Mesendoderm (in vitro differentiated cells): Measurements from ENCODE around the gene GPRIN1.

ENCODE experiments used
- DNase-seq: peaks from one replicate; pipeline ENCODE4 v3.0.0; 2013
- H2AK5ac ChIP-seq: 2 replicates; pipeline ENCODE4 v1.6.1; 2013; ENCODE audit warnings: low read length, inconsistent platforms
- H2BK120ac ChIP-seq: 2 replicates; pipeline ENCODE4 v1.6.1; 2013; ENCODE audit warnings: low read depth, mild to moderate bottlenecking, low read length, moderate library complexity, mixed read lengths
- H2BK15ac ChIP-seq: replicated peaks from 2 replicates; pipeline ENCODE4 v1.6.1; 2013; ENCODE audit warnings: low read depth, mild to moderate bottlenecking, moderate library complexity
- H2BK5ac ChIP-seq: 2 replicates; pipeline ENCODE4 v1.6.1; 2013; ENCODE audit warnings: low read length, inconsistent platforms
- H3K18ac ChIP-seq: 2 replicates; pipeline ENCODE4 v1.6.1; 2013; ENCODE audit warnings: mild to moderate bottlenecking, low read length, mixed read lengths
- H3K23ac ChIP-seq: one replicate; pipeline ENCODE4 v1.6.1; 2013; ENCODE audit warnings: low read length
- H3K27ac ChIP-seq: 2 replicates; pipeline ENCODE4 v1.5.1; 2013; ENCODE audit warnings: low read depth, mild to moderate bottlenecking, inconsistent platforms, low read length, moderate library complexity
- H3K27me3 ChIP-seq: 2 replicates; pipeline ENCODE4 v1.6.1; 2013; ENCODE audit warnings: low read length, control low read depth, mild to moderate bottlenecking, inconsistent platforms; ENCODE audit not compliant: insufficient read depth, poor library complexity
- H3K36me3 ChIP-seq: 2 replicates; pipeline ENCODE4 v1.6.1; 2013; ENCODE audit warnings: low read length, inconsistent platforms; ENCODE audit not compliant: control insufficient read depth, insufficient read depth
- H3K4ac ChIP-seq: one replicate; pipeline ENCODE4 v1.6.1; 2013; ENCODE audit warnings: low read depth, mild to moderate bottlenecking, low read length, moderate library complexity
- H3K4me1 ChIP-seq: 2 replicates; pipeline ENCODE4 v1.6.1; 2013; ENCODE audit warnings: low read depth, low read length, inconsistent platforms; ENCODE audit not compliant: control insufficient read depth
- H3K4me2 ChIP-seq: 2 replicates; pipeline ENCODE4 v1.6.1; 2013; ENCODE audit warnings: low read length
- H3K4me3 ChIP-seq: 2 replicates; pipeline ENCODE4 v1.5.1; 2013; ENCODE audit warnings: mild to moderate bottlenecking, low read length
- H3K56ac ChIP-seq: one replicate; pipeline ENCODE4 v1.6.1; 2013; ENCODE audit warnings: low read length
- H3K79me1 ChIP-seq: 2 replicates; pipeline ENCODE4 v1.6.1; 2013; ENCODE audit warnings: low read length, inconsistent platforms
- H3K79me2 ChIP-seq: 2 replicates; pipeline ENCODE4 v1.6.1; 2013; ENCODE audit warnings: mild to moderate bottlenecking, low read length; ENCODE audit not compliant: control insufficient read depth, insufficient read depth
- H3K9ac ChIP-seq: 2 replicates; pipeline ENCODE4 v1.6.1; 2013; ENCODE audit warnings: low read length, inconsistent platforms
- H4K5ac ChIP-seq: one replicate; pipeline ENCODE4 v1.6.1; 2013; ENCODE audit warnings: low read length
- H4K8ac ChIP-seq: one replicate; pipeline ENCODE4 v1.6.1; 2013; ENCODE audit warnings: low read depth, mild to moderate bottlenecking, control low read depth, low read length, moderate library complexity
- WGBS: extraction: QIAGEN DNeasy Blood & Tissue Kit; methylation state at CpG from one replicate; pipeline ENCODE4 v1.1.7; 2013; ENCODE audit warnings: low lambda C conversion rate, missing lambda C conversion rate; ENCODE audit not compliant: insufficient coverage; ENCODE audit errors: extremely low coverage; 5-methylcytosine and 5-hydroxymethylcytosine counted together

Gene GPRIN1

DNA sequence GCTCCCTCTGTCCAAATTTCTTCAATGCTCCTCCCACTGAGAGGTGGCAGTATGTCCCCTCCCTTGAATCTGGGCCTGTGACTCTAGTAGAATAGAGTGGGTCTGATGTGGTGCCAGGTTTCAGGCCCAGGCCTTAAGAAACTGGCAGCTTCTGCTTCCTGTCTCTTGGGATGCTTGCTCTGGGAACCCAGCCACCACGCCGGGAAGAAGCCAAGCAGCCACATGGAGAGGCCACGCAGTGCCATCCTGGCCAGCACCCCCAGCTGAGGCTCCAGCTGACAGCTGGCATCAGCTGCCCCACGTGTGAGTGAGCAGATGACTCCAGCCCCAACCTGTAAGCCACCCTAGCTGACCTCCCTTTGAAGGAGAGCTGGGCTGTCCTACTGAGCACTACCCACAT lies 30.0 kb upstream of the GPRIN1 start:
- H3K79me1 ChIP-seq = no peaks in the 10 kb centered on the region
- no CpG with 5 or more reads among the region's 4 CpGs for WGBS
- no peak overlapping the region for H2BK15ac ChIP-seq
- no peaks in the 10 kb centered on the region for H3K79me2 ChIP-seq
- H3K4ac ChIP-seq = no peak overlapping the region
- H3K36me3 ChIP-seq = no peaks in the 10 kb centered on the region
- H2BK120ac ChIP-seq = no peak overlapping the region
- H4K5ac ChIP-seq = no peak overlapping the region
- H3K4me3 ChIP-seq = no peak overlapping the region
- H3K56ac ChIP-seq = no peak overlapping the region
- H3K4me1 ChIP-seq = peaks cover 2% of the 10 kb centered on the region
- no peak overlapping the region for H4K8ac ChIP-seq
- H3K27ac ChIP-seq = no peak overlapping the region
- H2BK5ac ChIP-seq = no peak overlapping the region
- H3K27me3 ChIP-seq = no peaks in the 10 kb centered on the region
- no peak overlapping the region for H3K18ac ChIP-seq
- no peak overlapping the region for H3K4me2 ChIP-seq
- no peak overlapping the region for H3K9ac ChIP-seq
- no peak for DNase-seq
- no peak overlapping the region for H2AK5ac ChIP-seq
- no peak overlapping the region for H3K23ac ChIP-seq

- no peak overlapping the region for H2BK15ac ChIP-seq
- H3K23ac ChIP-seq = no peak overlapping the region
- H3K18ac ChIP-seq = no peak overlapping the region
- H3K4ac ChIP-seq = no peak overlapping the region
- no peaks in the 10 kb centered on the region for H3K27me3 ChIP-seq
- H2BK5ac ChIP-seq = no peak overlapping the region
- no peak overlapping the region for H3K9ac ChIP-seq
- H3K27ac ChIP-seq = no peak overlapping the region
- WGBS = no CpG with 5 or more reads among the region's 4 CpGs
- H3K56ac ChIP-seq = no peak overlapping the region
- H2BK120ac ChIP-seq = no peak overlapping the region
- H3K4me1 ChIP-seq = peaks cover 2% of the 10 kb centered on the region
- H4K8ac ChIP-seq = no peak overlapping the region
- no peak overlapping the region for H2AK5ac ChIP-seq
- H3K79me1 ChIP-seq = no peaks in the 10 kb centered on the region
- no peak overlapping the region for H3K4me2 ChIP-seq
- H3K4me3 ChIP-seq = no peak overlapping the region
- no peak overlapping the region for H4K5ac ChIP-seq
- no peaks in the 10 kb centered on the region for H3K79me2 ChIP-seq
- DNase-seq = no peak
- H3K36me3 ChIP-seq = no peaks in the 10 kb centered on the region
Observed at GRCh38 chr5:176639208-176639607, 29.3 kb upstream of the GPRIN1 start.

DNA sequence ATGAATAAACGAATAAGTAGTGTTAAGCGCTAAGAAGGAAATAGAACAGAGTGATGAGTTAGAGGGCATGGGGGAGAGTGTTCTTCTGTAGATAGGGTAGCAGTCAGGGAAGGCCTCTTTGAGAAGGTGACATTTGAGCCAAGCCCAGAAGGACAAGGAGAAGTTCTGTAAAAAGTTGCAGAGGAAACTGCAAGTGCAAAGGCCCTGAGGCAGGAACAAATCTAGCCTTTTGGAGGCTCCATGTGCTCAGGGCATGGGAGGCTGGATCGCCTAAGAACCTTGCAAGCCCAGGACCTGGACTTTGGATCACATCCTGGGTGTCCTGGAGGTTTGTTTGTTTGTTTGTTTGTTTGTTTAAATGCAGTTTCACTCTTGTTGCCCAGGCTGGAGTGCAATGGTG lies 28.5 kb upstream of the GPRIN1 start:
- Histone ChIP-seq H3K27ac (no peak overlapping the region), H3K79me1 (no peaks in the 10 kb centered on the region), H3K27me3 (no peaks in the 10 kb centered on the region), H3K4me3 (no peak overlapping the region), H3K4ac (no peak overlapping the region), H3K18ac (no peak overlapping the region), H3K56ac (no peak overlapping the region), H2BK120ac (no peak overlapping the region), H3K9ac (no peak overlapping the region), H3K23ac (no peak overlapping the region), H2BK15ac (no peak overlapping the region), H3K4me1 (peaks cover 5% of the 10 kb centered on the region), H2BK5ac (no peak overlapping the region), H3K79me2 (no peaks in the 10 kb centered on the region), H3K36me3 (no peaks in the 10 kb centered on the region), H4K8ac (no peak overlapping the region), H3K4me2 (no peak overlapping the region), H2AK5ac (no peak overlapping the region), H4K5ac (no peak overlapping the region)
- 100% methylated on average over 2 of the region's 3 CpGs for WGBS
- no peak for DNase-seq

DNA sequence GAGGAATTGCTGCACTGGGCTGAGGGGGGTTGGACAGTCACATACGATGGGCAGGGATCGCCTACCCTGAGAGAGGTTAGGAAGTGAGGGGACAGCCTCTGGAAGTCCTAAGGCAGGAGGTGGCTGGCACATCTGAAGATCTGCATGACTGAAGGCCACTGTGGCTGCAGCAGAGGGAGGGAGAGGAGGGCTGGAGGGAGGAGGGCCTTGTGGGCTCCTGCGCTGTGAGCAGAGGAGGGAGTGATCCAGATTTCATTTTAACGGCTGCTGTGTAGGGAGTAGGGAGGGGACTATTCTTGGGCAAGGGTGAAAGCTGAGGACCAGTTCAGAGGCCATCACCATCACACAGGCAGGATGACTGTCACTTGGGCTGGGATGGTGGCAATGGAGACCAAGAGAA lies 27.6 kb upstream of the GPRIN1 start:
- no peaks in the 10 kb centered on the region for H3K36me3 ChIP-seq
- H3K79me1 ChIP-seq = no peaks in the 10 kb centered on the region
- no peak overlapping the region for H3K4me3 ChIP-seq
- H3K56ac ChIP-seq = no peak overlapping the region
- no peaks in the 10 kb centered on the region for H3K79me2 ChIP-seq
- no peak overlapping the region for H4K5ac ChIP-seq
- no peak overlapping the region for H3K9ac ChIP-seq
- H3K27me3 ChIP-seq = no peaks in the 10 kb centered on the region
- H3K4me1 ChIP-seq = peaks cover 5% of the 10 kb centered on the region
- no peak overlapping the region for H3K27ac ChIP-seq
- H3K23ac ChIP-seq = no peak overlapping the region
- no peak overlapping the region for H4K8ac ChIP-seq
- H2BK5ac ChIP-seq = no peak overlapping the region
- no peak overlapping the region for H3K18ac ChIP-seq
- no peak for DNase-seq
- no peak overlapping the region for H2AK5ac ChIP-seq
- no peak overlapping the region for H3K4ac ChIP-seq
- no peak overlapping the region for H2BK15ac ChIP-seq
- H2BK120ac ChIP-seq = no peak overlapping the region
- no CpG with 5 or more reads among the region's 4 CpGs for WGBS
- H3K4me2 ChIP-seq = no peak overlapping the region

- H4K8ac ChIP-seq = no peak overlapping the region
- H3K36me3 ChIP-seq = no peaks in the 10 kb centered on the region
- no peak for DNase-seq
- H3K18ac ChIP-seq = no peak overlapping the region
- no peak overlapping the region for H2AK5ac ChIP-seq
- no peak overlapping the region for H3K23ac ChIP-seq
- H3K4me2 ChIP-seq = no peak overlapping the region
- no peak overlapping the region for H3K27ac ChIP-seq
- no peaks in the 10 kb centered on the region for H3K79me1 ChIP-seq
- H2BK120ac ChIP-seq = no peak overlapping the region
- H3K4me1 ChIP-seq = peaks cover 3% of the 10 kb centered on the region
- H3K79me2 ChIP-seq = no peaks in the 10 kb centered on the region
- H3K9ac ChIP-seq = no peak overlapping the region
- WGBS = no CpG with 5 or more reads among the region's 9 CpGs
- H3K4me3 ChIP-seq = no peak overlapping the region
- H4K5ac ChIP-seq = no peak overlapping the region
- H3K56ac ChIP-seq = no peak overlapping the region
- H2BK5ac ChIP-seq = no peak overlapping the region
- H3K27me3 ChIP-seq = peaks cover 2% of the 10 kb centered on the region
- H3K4ac ChIP-seq = no peak overlapping the region
- H2BK15ac ChIP-seq = no peak overlapping the region
Observed at GRCh38 chr5:176636426-176636825, 26.5 kb upstream of the GPRIN1 start.

DNA sequence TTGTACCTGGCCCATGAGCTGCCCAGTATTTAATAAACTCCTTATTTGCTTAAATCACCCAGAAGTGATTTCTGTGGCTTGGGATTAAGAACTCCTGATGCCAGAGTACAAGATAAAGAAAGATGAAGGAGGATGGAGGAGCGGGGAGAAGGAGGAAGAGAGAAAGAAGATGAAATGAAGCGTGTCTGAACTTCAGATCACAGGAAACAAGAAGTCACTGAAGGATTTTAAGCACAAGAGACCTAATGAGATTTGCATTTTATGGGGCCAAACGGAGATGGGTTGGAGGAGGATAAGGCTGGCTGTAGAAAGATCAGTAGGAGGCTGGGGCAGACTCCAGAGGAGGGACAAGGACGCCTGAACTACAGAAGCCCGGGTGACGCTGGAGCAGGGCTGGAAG lies 23.6 kb upstream of the GPRIN1 start:
- Histone ChIP-seq H3K23ac (no peak overlapping the region), H3K27me3 (peaks cover 8% of the 10 kb centered on the region), H3K79me1 (no peaks in the 10 kb centered on the region), H3K9ac (no peak overlapping the region), H2BK15ac (no peak overlapping the region), H2BK120ac (no peak overlapping the region), H3K36me3 (no peaks in the 10 kb centered on the region), H4K8ac (no peak overlapping the region), H3K4me1 (peaks cover 5% of the 10 kb centered on the region), H3K79me2 (no peaks in the 10 kb centered on the region), H3K4me3 (no peak overlapping the region), H3K56ac (no peak overlapping the region), H3K27ac (no peak overlapping the region), H3K4me2 (no peak overlapping the region), H2BK5ac (no peak overlapping the region), H3K18ac (no peak overlapping the region), H3K4ac (no peak overlapping the region), H2AK5ac (no peak overlapping the region), H4K5ac (no peak overlapping the region)
- 100% methylated on average over 1 of the region's 6 CpGs for WGBS
- DNase-seq = no peak
